Heart left ventricle (tissue), 16 donors: Measurements from ENCODE around the gene SMC6. TPM values are rescaled to one million over a fixed set of nuclear protein-coding genes. Genes with fewer than 3 reads are reported as not detected.

Source experiments
- ATAC-seq, 4 donors: fragments of 200-7000 bp; cut with Tn5 transposase; one replicate each; pipeline ENCODE4 v1.9.1; 2020 to 2022; ENCODE audit warnings: moderate library complexity in 4 of 4, mild to moderate bottlenecking in 3 of 4, moderate number of reproducible peaks in 1 of 4
- DNase-seq, 5 donors: peaks; one replicate each; pipeline ENCODE4 v3.0.0-alpha.2; 2020
- H3K27ac ChIP-seq, 12 donors: fragments of 200-600 bp; sonication (generic) in 4 of 12; one replicate each; pipeline versions ENCODE4 v1.5.0 to v1.8.0; 2016 to 2022; ENCODE audit warnings: mild to moderate bottlenecking in 2 of 12
- H3K27me3 ChIP-seq, 9 donors: fragments of 200-600 bp; sonication (generic) in 2 of 9; one replicate each; pipeline versions ENCODE4 v1.5.1 to v1.8.0; 2016 to 2022; ENCODE audit warnings: mild to moderate bottlenecking in 3 of 9
- H3K36me3 ChIP-seq, 9 donors: fragments of 200-600 bp; sonication (generic) in 2 of 9; one replicate each; pipeline versions ENCODE4 v1.5.0 to v1.8.0; 2018 to 2022; ENCODE audit warnings: mild to moderate bottlenecking in 2 of 9
- H3K4me1 ChIP-seq, 12 donors: fragments of 200-600 bp; sonication (generic) in 4 of 12; one replicate each; pipeline versions ENCODE4 v1.5.0 to v1.8.0; 2016 to 2022; ENCODE audit warnings: mild to moderate bottlenecking in 3 of 12
- H3K4me3 ChIP-seq, 12 donors: fragments of 200-600 bp; sonication (generic) in 4 of 12; one replicate each; pipeline versions ENCODE4 v1.5.0 to v1.8.0; 2017 to 2022; ENCODE audit warnings: mild to moderate bottlenecking in 9 of 12, moderate library complexity in 4 of 12
- H3K9me3 ChIP-seq, 12 donors: fragments of 200-600 bp; sonication (generic) in 4 of 12; one replicate each; pipeline versions ENCODE4 v1.5.0 to v1.8.0; 2016 to 2022; ENCODE audit warnings: mild to moderate bottlenecking in 1 of 12
- POLR2A ChIP-seq, 2 donors: fragments of 450-650 bp; IDR thresholded peaks; one replicate each; pipeline ENCODE4 v1.6.1; 2017; ENCODE audit warnings: antibody characterized with exemption in 2 of 2, mild to moderate bottlenecking in 2 of 2, moderate library complexity in 2 of 2
- WGBS, 4 donors: extraction: QIAGEN DNeasy Blood & Tissue Kit in 2 of 4; methylation state at CpG; one replicate each; pipeline versions ENCODE4 v1.1.5 to v1.1.7; 2013 to 2018; 5-methylcytosine and 5-hydroxymethylcytosine counted together
- intact Hi-C, 10 donors: fragments of 100-400 bp; cut with DNase I; formaldehyde crosslinking; loops; one replicate each; pipeline versions ENCODE4 v1.11.1 to v1.14.2; 2022
- polyA plus RNA-seq, 2 donors: library from polyadenylated mRNA; stranded (reverse); fragments of 200-250 nt; gene quantifications; one replicate each; pipeline ENCODE4 v1.2.3, GENCODE V29; 2013
- total RNA-seq, 9 donors: library from RNA; depleted of rRNA in 2 of 9; stranded (reverse); fragments of >200 nt in 2 of 9; fragmentation: NEBNext Ultra II Directional in 3 of 9; extraction: Animal tissue kit (Norgen Biotek cat#: 25700) in 3 of 9; gene quantifications; one replicate each; pipeline versions ENCODE4 v1.1.0 to v1.2.4, GENCODE V29; 2016 to 2023
- TF ChIP-seq, protein P1 (sequence below), 12 donors: fragments of 200-600 bp; sonication (generic) in 4 of 12; IDR thresholded peaks; one replicate each; pipeline versions ENCODE4 v1.5.0 to v1.8.0; 2018 to 2022; ENCODE audit warnings: antibody characterized with exemption in 12 of 12, mild to moderate bottlenecking in 5 of 12
- donor health status: ischemic (EF 13 %, LVEDD 7.1; RV severe dilation, severe dysfunction).
- donor health status: healthy with polysubstance abuse.
- donor health status: DM: no; HTN: yes; CAD: no.
- donor health status: DM: no; HTN: no; CAD: no.
- donor health status: ischemic (EF 25% LVEDD 6.9; RV normal size, moderate dysfunction).
- donor health status: ischemic (EF 25% LVEDD 5.7; RV mildly dilated, moderate dysfunction).
- donor health status: healthy.
- donor health status: DM: yes; HTN: yes; CAD: no.
- donor health status: ischemic (EF 35%, LVEDD 5.7; RV mildly dilated, moderate dysfunction).
- donor health status: nonischemic (EF 11% LVEDD 7.7; RV severe dilation, severe dysfunction).
- donor health status: DM: yes; HTN: yes; CAD: no.
- donor health status: PGD.
- donor health status: ischemic (EF 29% LVEDD 5.4; RV normal size, mild dysfunction).
- donor health status: nonischemic (EF 23%, LVEDD 6.1; RV moderate dilation, normal function).

Gene SMC6
- total and polyA plus RNA-seq, 11 donors = 5.9 to 14.7 (median 12.2) TPM

- Histone ChIP-seq H3K4me3 (no peak overlapping the region), H3K27ac (no peak overlapping the region), H3K9me3 (no peaks in the 10 kb centered on the region), H3K27me3 (no peaks in the 10 kb centered on the region), H3K36me3 (no peaks in the 10 kb centered on the region), H3K4me1 (peaks cover 0 to 5% (median 0%) of the 10 kb centered on the region in 12 donors)
- WGBS, 4 donors = 83 to 89% (median 85%) methylated on average over 6 of the region's 6 CpGs
- intact Hi-C loops = no loop called here
- TF ChIP-seq, protein P1, sequence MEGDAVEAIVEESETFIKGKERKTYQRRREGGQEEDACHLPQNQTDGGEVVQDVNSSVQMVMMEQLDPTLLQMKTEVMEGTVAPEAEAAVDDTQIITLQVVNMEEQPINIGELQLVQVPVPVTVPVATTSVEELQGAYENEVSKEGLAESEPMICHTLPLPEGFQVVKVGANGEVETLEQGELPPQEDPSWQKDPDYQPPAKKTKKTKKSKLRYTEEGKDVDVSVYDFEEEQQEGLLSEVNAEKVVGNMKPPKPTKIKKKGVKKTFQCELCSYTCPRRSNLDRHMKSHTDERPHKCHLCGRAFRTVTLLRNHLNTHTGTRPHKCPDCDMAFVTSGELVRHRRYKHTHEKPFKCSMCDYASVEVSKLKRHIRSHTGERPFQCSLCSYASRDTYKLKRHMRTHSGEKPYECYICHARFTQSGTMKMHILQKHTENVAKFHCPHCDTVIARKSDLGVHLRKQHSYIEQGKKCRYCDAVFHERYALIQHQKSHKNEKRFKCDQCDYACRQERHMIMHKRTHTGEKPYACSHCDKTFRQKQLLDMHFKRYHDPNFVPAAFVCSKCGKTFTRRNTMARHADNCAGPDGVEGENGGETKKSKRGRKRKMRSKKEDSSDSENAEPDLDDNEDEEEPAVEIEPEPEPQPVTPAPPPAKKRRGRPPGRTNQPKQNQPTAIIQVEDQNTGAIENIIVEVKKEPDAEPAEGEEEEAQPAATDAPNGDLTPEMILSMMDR (IDR thresholded peaks at IDR 0.05) = no peak
- TF ChIP-seq POLR2A (IDR thresholded peaks at IDR 0.05) = no peak
- ATAC-seq (no peak), DNase-seq (no peak)
These were observed 40.3 kb upstream of the SMC6 start for GRCh38 chr2:17793803-17794354.

DNA sequence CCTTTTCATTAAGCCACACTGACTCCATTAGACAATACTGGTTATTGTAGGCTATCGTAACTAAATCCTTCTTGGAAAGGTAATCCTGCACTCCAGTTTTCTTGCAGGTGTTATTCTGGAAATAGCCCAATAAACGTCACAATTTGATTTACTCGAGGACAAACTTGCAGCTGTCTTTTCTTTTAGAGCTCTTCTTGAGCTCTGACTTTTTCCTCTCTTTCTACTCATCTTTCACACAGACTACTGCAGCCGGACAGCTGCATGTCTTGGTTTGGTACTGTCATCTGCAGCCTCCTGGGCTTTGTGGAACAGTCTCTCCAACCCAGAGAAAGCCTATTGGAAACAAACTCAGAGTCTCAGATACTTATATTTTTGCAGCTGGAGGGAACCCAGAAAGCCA lies 39.7 kb upstream of the SMC6 start:
- intact Hi-C loops = no loop called here
- H3K27me3 ChIP-seq = no peaks in the 10 kb centered on the region
- no peaks in the 10 kb centered on the region for H3K9me3 ChIP-seq
- TF ChIP-seq, protein P1 (IDR thresholded peaks at IDR 0.05) = no peak
- TF ChIP-seq POLR2A (IDR thresholded peaks at IDR 0.05) = no peak
- H3K36me3 ChIP-seq = no peaks in the 10 kb centered on the region
- peaks cover 0 to 5% (median 0%) of the 10 kb centered on the region in 12 donors for H3K4me1 ChIP-seq
- no peak overlapping the region for H3K27ac ChIP-seq
- 71 to 77% (median 75%) methylated on average over 4 of the region's 4 CpGs for WGBS, 4 donors
- ATAC-seq (no peak), DNase-seq (no peak)
- no peak overlapping the region for H3K4me3 ChIP-seq

GRCh38 chr2:17792515-17792914 lies 38.9 kb upstream of the SMC6 start:
- TF ChIP-seq, protein P1 (IDR thresholded peaks at IDR 0.05) = no peak
- no peak for TF ChIP-seq POLR2A (IDR thresholded peaks at IDR 0.05)
- Histone ChIP-seq H3K4me1 (peaks cover 0 to 5% (median 0%) of the 10 kb centered on the region in 12 donors), H3K9me3 (no peaks in the 10 kb centered on the region), H3K36me3 (no peaks in the 10 kb centered on the region), H3K27ac (no peak overlapping the region), H3K4me3 (no peak overlapping the region), H3K27me3 (no peaks in the 10 kb centered on the region)
- 0 to 93% (median 77%) methylated on average over 1 of the region's 1 CpG for WGBS, 4 donors
- ATAC-seq = no peak
- intact Hi-C loops = no loop called here
- DNase-seq = no peak

- H3K9me3 ChIP-seq = no peaks in the 10 kb centered on the region
- ATAC-seq = no peak
- 75 to 83% (median 81%) methylated on average over 2 of the region's 2 CpGs for WGBS, 4 donors
- no peak for DNase-seq
- intact Hi-C loops = no loop called here
- H3K4me1 ChIP-seq = peaks cover 0 to 5% (median 0%) of the 10 kb centered on the region in 12 donors
- no peak overlapping the region for H3K4me3 ChIP-seq
- no peak for TF ChIP-seq POLR2A (IDR thresholded peaks at IDR 0.05)
- TF ChIP-seq, protein P1 (IDR thresholded peaks at IDR 0.05) = no peak
- no peaks in the 10 kb centered on the region for H3K36me3 ChIP-seq
- no peaks in the 10 kb centered on the region for H3K27me3 ChIP-seq
- H3K27ac ChIP-seq = no peak overlapping the region
These were observed 38.2 kb upstream of the SMC6 start for GRCh38 chr2:17791817-17792130.
